Epithelial cell of prostate (primary cell): ENCODE data around the gene SORL1.

Experiments
- DNase-seq: peaks from one replicate; pipeline ENCODE4 v3.0.0-alpha.2; 2011; ENCODE audit warnings: low read depth, low spot score
- H3K27ac ChIP-seq: fragments of 450-650 bp; 2 replicates; pipeline ENCODE4 v1.5.1; 2017; ENCODE audit warnings: mild to moderate bottlenecking

SORL1 gene

DNA sequence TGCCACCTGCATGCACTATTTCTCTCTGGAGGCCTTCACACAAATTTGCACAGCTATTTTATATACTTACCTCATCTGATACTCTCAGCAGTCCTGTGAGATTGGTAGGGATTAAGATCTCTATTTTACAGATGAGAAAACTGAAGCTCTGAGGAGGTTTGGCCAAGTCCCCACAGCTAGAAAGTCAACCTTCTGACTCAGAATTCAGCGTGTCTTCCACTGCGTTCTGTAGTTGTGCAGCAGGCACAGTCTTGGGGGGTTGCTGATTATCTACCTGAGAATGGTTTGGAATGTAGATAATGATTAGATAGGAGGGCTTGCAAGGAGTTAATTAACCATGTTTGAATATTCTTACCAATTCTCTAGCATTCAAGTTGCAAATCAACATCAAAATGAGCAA lies 2.5 kb upstream of the SORL1 start:
- no peak overlapping the region for H3K27ac ChIP-seq
- DNase-seq, result no peak

GRCh38 chr11:121450401-121450800 lies 1.7 kb upstream of the SORL1 start:
- H3K27ac ChIP-seq, result no peak overlapping the region
- no peak for DNase-seq

- peak overlapping the region; percentile 36 for H3K27ac ChIP-seq
- DNase-seq, result no peak
Observed at GRCh38 chr11:121451178-121451985, 732 bp upstream of the SORL1 start.

GRCh38 chr11:121452609-121453150 lies 566 bp downstream of the SORL1 start, which contains the start of gene SORL1-AS1:
Gene SORL1-AS1, minus strand, starts transcription at chr11:121452967.
- peak within 1 kb of the TSS; percentile 36 for H3K27ac ChIP-seq
- DNase-seq, result no peak

DNA sequence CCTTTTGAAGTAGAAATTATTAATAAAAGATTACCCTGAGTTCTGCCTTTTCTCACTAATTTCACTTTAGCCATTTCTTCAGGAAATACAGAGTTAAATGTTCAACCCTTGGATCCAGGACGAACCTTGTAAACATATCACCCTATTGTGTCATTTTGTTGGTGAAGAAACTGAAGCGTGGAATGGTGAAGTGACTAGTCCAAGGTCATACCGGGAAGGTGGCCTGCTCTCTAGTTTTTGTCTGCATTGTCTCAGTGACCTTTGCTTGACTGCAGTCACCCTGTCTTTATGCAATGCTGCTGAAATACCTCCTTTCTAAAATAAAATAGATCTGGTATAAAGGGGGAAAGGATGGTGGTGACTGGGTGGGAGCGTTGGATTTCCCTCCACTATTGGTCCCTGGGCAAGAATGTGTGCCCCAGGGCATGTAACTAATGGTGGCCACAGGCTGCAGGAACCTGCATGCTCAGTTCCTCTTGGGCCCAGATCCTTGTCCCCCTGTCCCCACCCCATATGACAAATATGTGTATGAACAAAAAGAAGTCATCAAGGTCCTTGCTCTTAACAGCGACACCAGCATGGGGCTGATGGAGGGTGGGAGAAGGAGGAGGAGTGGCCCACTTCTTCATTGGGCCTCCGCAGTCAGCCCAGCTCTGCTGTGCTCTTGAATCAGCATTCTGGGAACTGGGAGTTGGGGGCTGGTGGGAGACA lies 1.6 kb downstream of the SORL1 start:
- DNase-seq, result no peak
- H3K27ac ChIP-seq, result no peak overlapping the region

DNA sequence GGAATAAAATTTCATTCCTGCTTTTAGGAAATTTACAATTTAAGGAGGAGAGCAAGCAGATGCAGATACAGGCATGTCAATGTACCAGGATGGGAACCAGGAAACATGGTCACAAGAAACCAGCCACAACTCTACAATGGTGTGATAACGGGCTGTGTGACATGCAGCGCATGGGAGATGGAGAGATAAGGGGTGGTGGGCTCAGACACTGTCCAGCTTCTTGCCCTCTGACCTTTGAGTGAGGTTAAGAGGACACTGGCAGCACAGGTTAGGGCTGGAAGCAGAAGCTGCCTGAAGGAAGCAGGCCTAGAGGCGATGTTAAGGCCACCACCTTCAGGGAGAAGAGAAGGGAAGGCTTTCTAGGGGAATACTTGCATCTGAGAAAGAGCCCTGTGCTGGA lies 3.0 kb downstream of the SORL1 start:
- no peak overlapping the region for H3K27ac ChIP-seq
- no peak for DNase-seq

GRCh38 chr11:121456151-121456550 lies 4.0 kb downstream of the SORL1 start:
- H3K27ac ChIP-seq, result no peak overlapping the region
- no peak for DNase-seq

DNA sequence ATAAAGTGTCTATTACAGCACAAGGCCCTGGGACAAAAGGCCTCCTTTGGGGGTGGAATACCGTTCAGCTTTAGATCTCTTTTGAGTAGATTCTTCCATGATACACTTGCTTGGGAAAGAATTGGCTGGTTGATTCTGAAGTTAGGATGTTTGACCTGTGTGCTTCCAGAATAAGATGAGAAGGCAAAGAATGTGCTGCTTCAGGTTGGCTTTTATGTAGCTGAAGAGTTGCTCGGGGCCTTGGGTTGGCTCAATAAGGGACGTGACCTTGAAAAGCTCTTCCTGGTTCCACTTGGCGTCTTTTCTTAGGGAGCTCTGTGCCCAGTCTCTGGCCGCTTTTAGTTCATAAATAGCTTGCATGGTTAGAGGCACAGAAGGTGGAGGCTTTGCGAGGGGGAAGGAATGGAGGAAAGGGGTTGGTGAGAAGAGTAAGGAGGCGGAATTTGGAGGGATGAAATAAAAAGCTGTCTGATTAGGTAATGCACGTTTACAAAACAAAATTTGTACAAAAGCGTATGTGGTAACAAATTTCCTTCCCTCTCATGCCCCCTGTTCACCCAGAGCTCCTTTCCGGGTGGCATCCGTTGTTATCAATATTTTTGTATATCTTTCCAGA lies 4.8 kb downstream of the SORL1 start:
- H3K27ac ChIP-seq, result no peak overlapping the region
- no peak for DNase-seq

- H3K27ac ChIP-seq, result no peak overlapping the region
- DNase-seq, result no peak
Observed at GRCh38 chr11:121458551-121458950, 6.4 kb downstream of the SORL1 start.

DNA sequence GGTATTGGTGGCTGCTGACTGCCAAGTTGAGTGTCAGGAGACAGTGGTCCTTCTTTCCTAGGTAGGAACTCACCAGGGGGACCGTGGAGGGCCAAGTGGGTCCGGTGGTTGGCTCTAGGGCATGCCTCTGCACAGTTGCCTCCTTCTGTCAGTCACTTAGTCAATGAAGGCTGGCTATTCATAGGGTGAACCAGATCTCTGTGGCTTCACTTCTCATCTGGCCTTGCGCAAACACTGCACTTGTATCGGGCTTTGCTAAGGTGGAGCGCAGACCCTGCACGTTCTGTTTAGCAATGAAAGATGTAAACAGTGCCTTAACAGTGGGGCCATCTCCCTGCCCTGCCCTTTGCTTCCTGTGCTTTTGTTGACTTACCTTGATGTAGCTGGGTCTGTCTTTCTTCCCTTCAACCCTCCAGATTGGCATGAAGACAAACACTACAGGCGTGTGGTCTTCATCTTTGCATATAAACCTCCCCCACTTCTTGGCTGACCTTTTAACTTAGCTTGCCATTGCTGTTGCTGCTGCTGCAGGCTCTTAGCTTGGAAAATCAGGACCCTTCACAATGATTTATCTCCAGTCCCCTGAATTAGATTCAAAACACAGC lies 7.4 kb downstream of the SORL1 start:
- no peak overlapping the region for H3K27ac ChIP-seq
- no peak for DNase-seq

DNA sequence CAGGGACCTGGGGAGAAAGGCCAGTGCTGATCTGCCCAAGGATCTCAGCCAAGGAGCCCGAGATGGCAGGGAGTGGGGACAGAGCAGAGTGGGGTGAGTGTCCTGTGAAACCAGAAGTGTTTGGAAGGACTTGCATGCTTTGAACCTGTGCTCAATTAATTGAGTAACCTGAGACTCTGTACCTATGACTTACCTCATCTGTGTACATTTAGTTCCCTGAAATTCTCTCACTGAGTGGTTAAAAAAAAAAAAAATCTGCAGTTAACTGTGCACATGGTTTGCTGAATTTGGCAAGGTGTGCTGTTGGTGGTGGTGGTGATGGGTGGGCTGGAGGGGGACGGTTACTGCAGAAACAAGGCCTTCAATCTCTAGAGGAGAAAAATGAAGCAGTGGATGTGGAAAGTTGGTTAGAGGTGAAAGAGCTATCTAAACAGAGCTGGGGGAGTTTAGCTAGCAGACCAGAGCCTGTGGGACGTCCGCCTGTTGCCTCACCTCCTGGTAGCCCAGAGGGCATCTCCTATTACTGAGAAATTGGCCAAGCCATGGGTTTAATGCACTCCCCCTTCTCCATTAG lies 8.9 kb downstream of the SORL1 start:
- DNase-seq, result no peak
- H3K27ac ChIP-seq, result no peak overlapping the region

GRCh38 chr11:121461843-121462242 lies 9.7 kb downstream of the SORL1 start:
- H3K27ac ChIP-seq, result no peak overlapping the region
- DNase-seq, result no peak

- peak overlapping the region; percentile 91 for H3K27ac ChIP-seq
- DNase-seq, result no peak
Observed at GRCh38 chr11:121463689-121464335, 11.7 kb downstream of the SORL1 start.

DNA sequence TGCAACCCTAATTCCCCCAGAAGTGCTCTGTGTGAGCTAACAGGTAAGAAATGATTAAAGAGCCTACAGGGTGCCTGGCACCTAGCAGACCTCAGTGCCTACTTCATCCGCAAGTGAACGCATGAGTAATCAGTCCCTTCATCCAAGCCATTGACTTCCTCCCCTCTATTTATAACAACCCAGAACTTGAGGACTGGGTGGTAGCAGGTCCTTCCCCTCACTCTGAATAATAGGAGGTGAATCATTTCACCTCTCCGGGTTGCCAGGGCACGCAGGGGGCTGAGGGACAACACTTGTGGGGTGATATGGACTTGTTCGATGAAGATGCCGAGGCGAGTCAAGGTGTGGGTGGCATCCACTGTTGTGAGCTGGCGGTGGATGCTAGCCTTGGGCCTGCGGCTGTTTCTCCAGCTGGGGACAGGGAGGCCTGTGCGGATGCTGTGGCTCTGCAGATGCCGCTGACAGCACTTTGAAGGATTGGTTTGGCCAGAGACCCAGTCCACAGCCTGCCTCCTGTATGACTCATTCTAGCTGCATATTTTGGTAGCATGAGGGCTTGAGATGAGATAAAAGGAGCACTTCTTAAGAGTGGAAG lies 12.3 kb downstream of the SORL1 start:
- peak overlapping the region; percentile 91 for H3K27ac ChIP-seq

DNA sequence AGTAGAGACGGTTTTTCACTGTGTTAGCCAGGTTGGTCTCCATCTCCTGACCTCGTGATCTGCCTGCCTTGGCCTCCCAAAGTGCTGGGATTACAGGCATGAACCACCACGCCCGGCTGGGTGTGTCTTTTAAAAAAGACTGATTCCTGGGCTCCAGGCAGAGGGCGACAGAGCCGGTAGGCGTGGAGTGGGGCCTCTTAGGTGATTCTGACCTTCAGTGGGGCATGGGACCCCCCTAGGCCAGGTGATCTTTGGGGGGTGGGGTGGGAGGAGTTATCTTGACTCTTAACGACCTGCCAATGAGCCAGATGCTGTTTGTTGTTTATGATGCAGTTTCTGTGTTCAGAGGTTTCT lies 13.6 kb downstream of the SORL1 start:
- H3K27ac ChIP-seq, result peak overlapping the region; percentile 91
- DNase-seq, result no peak

More for the DNA sequence above, 12.3 kb downstream of the SORL1 start:
- no peak for DNase-seq

GRCh38 chr11:121466063-121466794 lies 14.1 kb downstream of the SORL1 start:
- no peak for DNase-seq
- peak overlapping the region; percentile 91 for H3K27ac ChIP-seq

DNA sequence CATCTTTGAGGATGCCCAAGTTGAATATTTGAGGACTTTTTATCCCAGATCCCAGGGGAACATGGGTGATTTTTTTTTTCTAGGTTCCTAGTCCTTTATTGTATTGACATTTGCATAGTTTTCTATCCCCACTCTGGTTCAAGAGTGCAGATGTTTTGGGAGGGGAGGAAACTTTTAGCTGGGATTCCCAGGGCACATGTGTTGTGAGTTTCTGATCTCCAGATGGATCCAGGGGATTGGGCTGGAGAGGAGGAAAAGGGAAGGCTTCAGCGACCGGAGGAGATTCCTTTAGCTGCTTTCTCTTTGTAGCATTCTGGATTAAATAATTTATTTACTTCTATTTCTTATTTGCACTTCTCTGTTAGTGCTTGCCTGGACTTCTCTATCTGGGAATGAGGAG lies 15.4 kb downstream of the SORL1 start:
- peak overlapping the region; percentile 91 for H3K27ac ChIP-seq
- DNase-seq, result no peak

GRCh38 chr11:121467965-121468364 lies 15.9 kb downstream of the SORL1 start:
- DNase-seq, result no peak

DNA sequence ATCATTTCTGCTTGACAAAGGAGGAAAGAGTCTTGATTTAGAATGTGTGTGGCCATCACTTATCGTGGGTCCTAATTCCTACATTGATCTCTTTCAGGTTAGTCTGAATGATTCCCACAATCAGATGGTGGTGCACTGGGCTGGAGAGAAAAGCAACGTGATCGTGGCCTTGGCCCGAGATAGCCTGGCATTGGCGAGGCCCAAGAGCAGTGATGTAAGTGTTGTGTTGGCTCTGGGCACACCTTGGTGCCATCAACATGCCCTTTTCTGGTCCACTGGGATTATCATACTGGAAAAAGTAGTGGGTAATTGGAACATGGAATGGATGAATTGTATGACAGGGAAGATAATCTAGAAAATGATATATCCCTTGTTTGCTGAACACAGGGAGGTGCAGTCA lies 17.8 kb downstream of the SORL1 start:
- H3K27ac ChIP-seq, result no peak overlapping the region
- DNase-seq, result no peak

More at GRCh38 chr11:121467965-121468364, 15.9 kb downstream of the SORL1 start:
- peak overlapping the region; percentile 91 for H3K27ac ChIP-seq
